Breast epithelium (tissue), 3 donors: ENCODE results near the gene LSM10.

Source experiments
- POLR2A ChIP-seq: fragments of 450-650 bp; IDR thresholded peaks from one replicate; pipeline ENCODE4 v1.6.1; 2016; ENCODE audit warnings: antibody characterized with exemption, mild to moderate bottlenecking, moderate library complexity
- POLR2AphosphoS5 ChIP-seq, 3 donors: sonication (generic); formaldehyde crosslinking; IDR thresholded peaks; one replicate each; pipeline ENCODE4 v1.6.1; 2017; ENCODE audit warnings: antibody characterized with exemption in 3 of 3
- TF ChIP-seq, protein P1 (sequence below), 3 donors: fragments of 450-650 bp; IDR thresholded peaks; one replicate each; pipeline ENCODE4 v1.5.1; 2016 to 2017; ENCODE audit warnings: antibody characterized with exemption in 3 of 3, mild to moderate bottlenecking in 3 of 3, moderate library complexity in 3 of 3

DNA sequence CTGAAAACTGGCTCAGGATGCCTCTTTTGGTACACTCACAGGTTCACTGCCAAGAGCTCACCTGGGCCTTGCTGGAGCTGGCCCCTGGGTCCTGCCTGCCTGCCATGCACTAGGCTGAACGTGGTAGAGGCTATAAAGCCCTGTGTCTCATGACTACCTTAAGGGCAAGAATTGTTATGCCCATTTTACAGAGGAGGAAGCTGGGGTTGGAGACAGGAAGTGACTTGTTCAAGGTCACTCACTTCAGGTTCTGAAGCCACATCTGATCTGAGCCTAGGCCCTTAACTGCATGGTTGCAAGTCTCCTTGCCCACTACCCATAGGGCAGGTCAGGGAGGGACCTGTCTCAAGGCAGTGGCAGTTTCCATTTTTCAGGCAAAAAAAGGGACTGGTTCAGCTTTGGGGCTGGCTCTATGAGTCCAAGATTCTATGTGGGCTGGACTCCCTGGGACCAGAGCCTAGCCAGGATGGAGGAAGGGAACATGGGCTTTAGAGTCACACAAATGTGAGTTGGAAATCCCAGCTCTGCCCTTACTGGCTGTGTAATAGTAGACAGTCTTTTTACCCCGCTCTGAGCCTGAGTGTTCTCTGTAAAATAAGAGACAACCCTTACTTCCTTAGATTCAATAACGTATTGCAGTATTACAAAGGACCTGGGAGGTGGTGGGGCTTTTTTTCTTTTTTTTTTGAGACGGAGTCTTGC lies 19.8 kb downstream of the LSM10 start:
- TF ChIP-seq POLR2AphosphoS5 (IDR thresholded peaks at IDR 0.05) (no peak), POLR2A (no peak)
- TF ChIP-seq, protein P1, sequence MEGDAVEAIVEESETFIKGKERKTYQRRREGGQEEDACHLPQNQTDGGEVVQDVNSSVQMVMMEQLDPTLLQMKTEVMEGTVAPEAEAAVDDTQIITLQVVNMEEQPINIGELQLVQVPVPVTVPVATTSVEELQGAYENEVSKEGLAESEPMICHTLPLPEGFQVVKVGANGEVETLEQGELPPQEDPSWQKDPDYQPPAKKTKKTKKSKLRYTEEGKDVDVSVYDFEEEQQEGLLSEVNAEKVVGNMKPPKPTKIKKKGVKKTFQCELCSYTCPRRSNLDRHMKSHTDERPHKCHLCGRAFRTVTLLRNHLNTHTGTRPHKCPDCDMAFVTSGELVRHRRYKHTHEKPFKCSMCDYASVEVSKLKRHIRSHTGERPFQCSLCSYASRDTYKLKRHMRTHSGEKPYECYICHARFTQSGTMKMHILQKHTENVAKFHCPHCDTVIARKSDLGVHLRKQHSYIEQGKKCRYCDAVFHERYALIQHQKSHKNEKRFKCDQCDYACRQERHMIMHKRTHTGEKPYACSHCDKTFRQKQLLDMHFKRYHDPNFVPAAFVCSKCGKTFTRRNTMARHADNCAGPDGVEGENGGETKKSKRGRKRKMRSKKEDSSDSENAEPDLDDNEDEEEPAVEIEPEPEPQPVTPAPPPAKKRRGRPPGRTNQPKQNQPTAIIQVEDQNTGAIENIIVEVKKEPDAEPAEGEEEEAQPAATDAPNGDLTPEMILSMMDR (IDR thresholded peaks at IDR 0.05), result no peak
